Astrocyte of the cerebellum (primary cell): Measurements from ENCODE around the gene FBXO21.
A peak's percentile ranks its signal among the peaks of the same experiment; 100 is the strongest.
"Not testable (repeated sequence)": the region's sequence is repeated elsewhere in the genome, so short reads cannot be mapped to it uniquely, and the experiment has no call there.

Source experiments
- DNase-seq: peaks from one replicate; pipeline ENCODE4 v3.0.0-alpha.2; 2011; ENCODE audit warnings: low read depth
- H3K4me3 ChIP-seq: 2 replicates; pipeline ENCODE4 v1.5.1; 2011; ENCODE audit warnings: mild to moderate bottlenecking, low read depth, low read length, moderate library complexity
- in situ Hi-C: cut with HindIII; loops from 2 replicates; pipeline ENCODE4 v1.10.0; 2017; ENCODE audit warnings: low sequenced_read_pairs
- TF ChIP-seq, protein P1 (sequence below): IDR thresholded peaks from 2 replicates; pipeline ENCODE4 v1.5.1; 2012; ENCODE audit warnings: low read length, low read depth, moderate library complexity, mild to moderate bottlenecking; ENCODE audit errors: missing control alignments

FBXO21 gene

DNA sequence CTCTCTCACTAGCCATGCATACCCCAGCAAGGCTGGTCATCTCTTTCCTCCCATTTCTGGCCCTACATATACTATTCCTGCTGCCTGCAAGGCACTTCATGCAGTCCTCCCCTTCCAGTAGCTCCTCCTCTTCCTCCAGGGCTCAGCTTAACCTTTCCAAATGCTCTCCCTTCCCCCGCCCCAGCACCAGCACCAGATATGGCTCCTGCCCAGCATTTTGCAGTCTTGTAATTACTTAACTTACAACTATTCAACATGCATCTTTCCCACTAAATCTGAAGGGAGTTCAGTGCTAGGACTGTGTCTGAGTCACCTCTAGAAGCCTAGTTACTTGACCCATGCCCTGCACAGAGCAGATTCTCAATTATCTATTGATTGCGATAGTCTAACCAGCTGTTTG lies 1.8 kb upstream of the FBXO21 start:
- H3K4me3 ChIP-seq: no peak overlapping the region
- in situ Hi-C loops: loop anchor here (10.0 kb wide), 1 partner anchor 663 kb away; no protein-coding TSS in a partner anchor
- no peak for DNase-seq
- TF ChIP-seq, protein P1, sequence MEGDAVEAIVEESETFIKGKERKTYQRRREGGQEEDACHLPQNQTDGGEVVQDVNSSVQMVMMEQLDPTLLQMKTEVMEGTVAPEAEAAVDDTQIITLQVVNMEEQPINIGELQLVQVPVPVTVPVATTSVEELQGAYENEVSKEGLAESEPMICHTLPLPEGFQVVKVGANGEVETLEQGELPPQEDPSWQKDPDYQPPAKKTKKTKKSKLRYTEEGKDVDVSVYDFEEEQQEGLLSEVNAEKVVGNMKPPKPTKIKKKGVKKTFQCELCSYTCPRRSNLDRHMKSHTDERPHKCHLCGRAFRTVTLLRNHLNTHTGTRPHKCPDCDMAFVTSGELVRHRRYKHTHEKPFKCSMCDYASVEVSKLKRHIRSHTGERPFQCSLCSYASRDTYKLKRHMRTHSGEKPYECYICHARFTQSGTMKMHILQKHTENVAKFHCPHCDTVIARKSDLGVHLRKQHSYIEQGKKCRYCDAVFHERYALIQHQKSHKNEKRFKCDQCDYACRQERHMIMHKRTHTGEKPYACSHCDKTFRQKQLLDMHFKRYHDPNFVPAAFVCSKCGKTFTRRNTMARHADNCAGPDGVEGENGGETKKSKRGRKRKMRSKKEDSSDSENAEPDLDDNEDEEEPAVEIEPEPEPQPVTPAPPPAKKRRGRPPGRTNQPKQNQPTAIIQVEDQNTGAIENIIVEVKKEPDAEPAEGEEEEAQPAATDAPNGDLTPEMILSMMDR: no peak

DNA sequence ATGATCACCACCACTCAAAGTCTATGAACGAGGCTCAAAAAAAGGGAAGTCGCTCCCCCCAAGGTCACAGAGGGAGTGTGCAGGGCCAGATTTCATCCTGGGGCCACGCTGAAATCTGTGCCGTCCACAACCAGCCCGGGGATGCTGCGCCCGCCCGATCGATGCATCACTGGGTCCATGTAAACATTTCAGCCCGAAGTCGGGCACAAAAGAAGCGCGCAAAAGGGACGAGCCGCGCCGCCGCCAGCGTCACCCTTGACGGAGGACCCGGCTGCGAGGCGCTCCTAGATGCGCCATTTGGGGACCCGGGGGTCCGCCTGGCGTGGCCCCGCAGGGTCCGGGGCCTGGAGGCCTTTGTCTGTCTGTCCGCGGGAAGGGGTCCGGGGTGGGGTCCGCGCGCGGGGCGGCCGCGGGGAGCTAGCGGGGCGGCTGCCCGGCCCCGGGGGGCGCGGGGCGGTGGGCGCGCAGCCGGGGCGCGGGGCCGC lies 503 bp downstream of the FBXO21 start:
- peak overlapping the region; percentile 71 for H3K4me3 ChIP-seq
- TF ChIP-seq, protein P1: no peak
- in situ Hi-C loops: loop anchor here (10.0 kb wide), 1 partner anchor 665 kb away; no protein-coding TSS in a partner anchor
- DNase-seq: no peak

DNA sequence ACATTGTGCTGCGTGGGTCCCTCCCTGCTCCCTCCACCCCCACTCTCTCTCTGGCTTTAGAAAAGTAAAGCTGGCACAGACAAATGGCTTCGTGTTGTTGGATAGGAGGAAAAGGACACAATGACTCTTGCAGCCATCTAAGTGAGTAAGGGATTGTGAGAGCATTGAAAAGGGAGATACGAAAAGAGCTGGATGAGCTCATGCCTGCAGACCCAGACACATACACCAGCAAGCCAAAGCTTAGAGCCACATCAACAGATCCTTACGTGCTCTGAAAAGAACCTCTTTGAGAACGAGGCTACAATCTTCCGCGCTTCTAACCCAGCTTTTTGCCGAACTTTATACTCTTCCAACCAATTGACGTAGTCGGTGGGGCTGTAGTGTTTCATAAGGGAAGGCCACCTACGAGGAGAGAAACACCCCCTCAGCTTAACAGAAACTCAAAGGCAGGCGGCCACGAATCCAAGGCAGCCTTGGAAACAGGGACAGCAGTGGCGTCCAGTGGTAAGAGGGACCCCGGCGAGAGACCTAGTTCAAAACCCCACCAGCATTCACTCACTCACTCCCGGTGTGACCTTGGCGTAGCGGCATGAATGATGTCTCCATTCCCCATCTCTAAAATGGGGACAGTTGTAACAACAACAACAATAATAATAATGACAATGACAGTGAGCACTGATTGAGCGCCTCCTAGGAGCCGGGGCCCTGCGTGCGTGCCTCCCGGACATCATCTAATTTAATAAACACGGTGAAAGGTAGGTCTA lies 1.1 kb downstream of the FBXO21 start:
- peak overlapping the region; percentile 71 for H3K4me3 ChIP-seq
- TF ChIP-seq, protein P1: no peak
- in situ Hi-C loops: no loop called here
- peak; percentile 20 for DNase-seq

DNA sequence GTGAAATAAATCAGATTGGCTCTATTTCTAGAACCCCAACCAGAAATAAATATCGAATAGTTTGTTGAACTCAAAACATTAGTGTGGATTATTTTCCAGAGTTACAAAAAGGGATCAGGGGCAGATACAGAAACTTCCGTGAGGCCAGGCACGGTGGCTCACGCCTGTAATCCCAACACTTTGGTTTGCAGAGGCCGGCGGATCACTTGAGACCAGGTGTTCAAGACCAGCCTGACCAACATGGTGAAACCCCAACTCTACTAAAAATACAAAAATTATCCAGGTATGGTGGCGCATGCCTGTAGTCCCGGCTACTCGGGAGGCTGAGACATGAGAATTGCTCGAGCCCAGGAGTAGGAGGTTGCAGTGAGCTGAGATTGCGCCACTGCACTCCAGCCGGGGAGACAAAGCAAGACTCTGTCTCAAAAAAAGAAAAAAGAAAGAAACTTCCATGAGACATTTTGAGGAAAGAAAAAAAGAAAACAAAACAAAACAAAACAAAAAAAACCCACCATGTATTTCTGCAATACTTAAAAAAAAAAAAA lies 2.1 kb downstream of the FBXO21 start:
- H3K4me3 ChIP-seq: no peak overlapping the region
- in situ Hi-C loops: no loop called here
- TF ChIP-seq, protein P1: no peak
- DNase-seq: no peak

DNA sequence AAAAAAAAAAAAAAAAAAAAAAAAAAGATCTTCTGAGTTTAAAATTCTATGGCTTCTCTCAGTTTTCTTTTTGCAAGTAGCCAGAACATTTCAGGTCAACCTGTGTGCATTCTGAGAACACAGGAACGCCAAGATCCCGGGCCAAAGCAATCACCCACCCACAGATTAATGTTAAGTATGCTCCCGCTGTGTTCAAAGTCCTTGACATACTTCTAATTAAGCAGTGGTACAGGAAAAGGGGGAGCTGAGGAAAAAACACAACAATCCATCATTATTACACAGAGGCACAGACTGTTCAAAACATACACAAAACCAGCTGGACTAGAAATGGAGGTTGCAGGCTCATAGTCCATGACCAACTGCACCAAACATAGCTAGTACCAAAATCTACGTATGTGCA lies 2.8 kb downstream of the FBXO21 start:
- H3K4me3 ChIP-seq: no peak overlapping the region
- in situ Hi-C loops: no loop called here
- TF ChIP-seq, protein P1: no peak
- DNase-seq: no peak

DNA sequence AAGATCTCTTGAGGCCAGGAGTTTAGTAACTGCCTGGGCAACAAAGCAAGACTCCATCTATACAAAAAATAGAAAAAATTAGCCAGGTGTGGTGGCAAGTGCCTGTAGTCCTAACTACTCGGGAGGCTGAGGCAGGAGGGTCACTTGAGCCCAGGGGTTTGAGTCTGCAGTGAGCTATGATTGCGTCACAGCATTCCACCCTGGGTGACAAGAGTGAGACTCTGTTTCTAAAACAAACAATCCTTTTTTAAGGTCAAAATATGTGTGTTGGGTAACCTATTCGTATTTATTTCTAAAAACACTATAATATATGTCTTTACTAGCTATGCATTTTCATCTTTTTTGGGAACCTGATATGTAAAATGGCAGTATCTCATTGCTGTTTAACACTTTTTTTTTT lies 7.4 kb downstream of the FBXO21 start:
- no peak overlapping the region for H3K4me3 ChIP-seq
- in situ Hi-C loops: no loop called here
- DNase-seq: no peak
- TF ChIP-seq, protein P1: no peak

DNA sequence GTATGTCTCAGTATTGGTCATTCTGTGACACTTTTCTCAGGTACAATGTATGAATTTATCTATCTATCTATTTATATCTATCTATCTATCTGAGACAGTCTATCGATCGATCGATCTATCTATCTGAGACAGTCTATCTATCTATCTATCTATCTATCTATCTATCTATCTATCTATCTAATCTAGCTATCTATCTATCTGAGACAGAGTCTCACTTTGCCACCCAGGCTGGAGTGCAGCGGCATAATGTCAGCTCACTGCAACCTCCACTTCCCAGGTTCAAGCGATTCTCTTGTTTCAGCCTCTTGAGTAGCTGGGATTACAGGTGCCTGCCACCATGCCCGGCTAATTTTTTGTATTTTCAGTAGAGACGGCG lies 8.8 kb downstream of the FBXO21 start:
- not testable (repeated sequence) for DNase-seq

More for the DNA sequence above, 8.8 kb downstream of the FBXO21 start:
- H3K4me3 ChIP-seq, in situ Hi-C loops: not testable (repeated sequence)
